Body of pancreas (tissue), 4 donors: Measurements from ENCODE around the gene CLPSL1.

Experiments used
- POLR2A ChIP-seq, 3 donors: fragments of 450-650 bp; IDR thresholded peaks; one replicate each; pipeline ENCODE4 v1.6.1; 2016; ENCODE audit warnings: antibody characterized with exemption in 3 of 3, mild to moderate bottlenecking in 2 of 3
- TF ChIP-seq, protein P1 (sequence below), 7 experiments: fragments of 450-650 bp in 4 of 7; fragments of 200-600 bp in 3 of 7; sonication (generic) in 3 of 7; IDR thresholded peaks; one replicate each; pipeline ENCODE4 v1.5.1; 2016 to 2019; ENCODE audit warnings: antibody characterized with exemption in 7 of 7

- TF ChIP-seq, protein P1, sequence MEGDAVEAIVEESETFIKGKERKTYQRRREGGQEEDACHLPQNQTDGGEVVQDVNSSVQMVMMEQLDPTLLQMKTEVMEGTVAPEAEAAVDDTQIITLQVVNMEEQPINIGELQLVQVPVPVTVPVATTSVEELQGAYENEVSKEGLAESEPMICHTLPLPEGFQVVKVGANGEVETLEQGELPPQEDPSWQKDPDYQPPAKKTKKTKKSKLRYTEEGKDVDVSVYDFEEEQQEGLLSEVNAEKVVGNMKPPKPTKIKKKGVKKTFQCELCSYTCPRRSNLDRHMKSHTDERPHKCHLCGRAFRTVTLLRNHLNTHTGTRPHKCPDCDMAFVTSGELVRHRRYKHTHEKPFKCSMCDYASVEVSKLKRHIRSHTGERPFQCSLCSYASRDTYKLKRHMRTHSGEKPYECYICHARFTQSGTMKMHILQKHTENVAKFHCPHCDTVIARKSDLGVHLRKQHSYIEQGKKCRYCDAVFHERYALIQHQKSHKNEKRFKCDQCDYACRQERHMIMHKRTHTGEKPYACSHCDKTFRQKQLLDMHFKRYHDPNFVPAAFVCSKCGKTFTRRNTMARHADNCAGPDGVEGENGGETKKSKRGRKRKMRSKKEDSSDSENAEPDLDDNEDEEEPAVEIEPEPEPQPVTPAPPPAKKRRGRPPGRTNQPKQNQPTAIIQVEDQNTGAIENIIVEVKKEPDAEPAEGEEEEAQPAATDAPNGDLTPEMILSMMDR (IDR thresholded peaks at IDR 0.05): no peak
- no peak for TF ChIP-seq POLR2A (IDR thresholded peaks at IDR 0.05)
These were observed 30.8 kb downstream of the CLPSL1 start for GRCh38 chr6:35811699-35811995.
